Measurements from ENCODE around the gene IMPDH1.

DNA sequence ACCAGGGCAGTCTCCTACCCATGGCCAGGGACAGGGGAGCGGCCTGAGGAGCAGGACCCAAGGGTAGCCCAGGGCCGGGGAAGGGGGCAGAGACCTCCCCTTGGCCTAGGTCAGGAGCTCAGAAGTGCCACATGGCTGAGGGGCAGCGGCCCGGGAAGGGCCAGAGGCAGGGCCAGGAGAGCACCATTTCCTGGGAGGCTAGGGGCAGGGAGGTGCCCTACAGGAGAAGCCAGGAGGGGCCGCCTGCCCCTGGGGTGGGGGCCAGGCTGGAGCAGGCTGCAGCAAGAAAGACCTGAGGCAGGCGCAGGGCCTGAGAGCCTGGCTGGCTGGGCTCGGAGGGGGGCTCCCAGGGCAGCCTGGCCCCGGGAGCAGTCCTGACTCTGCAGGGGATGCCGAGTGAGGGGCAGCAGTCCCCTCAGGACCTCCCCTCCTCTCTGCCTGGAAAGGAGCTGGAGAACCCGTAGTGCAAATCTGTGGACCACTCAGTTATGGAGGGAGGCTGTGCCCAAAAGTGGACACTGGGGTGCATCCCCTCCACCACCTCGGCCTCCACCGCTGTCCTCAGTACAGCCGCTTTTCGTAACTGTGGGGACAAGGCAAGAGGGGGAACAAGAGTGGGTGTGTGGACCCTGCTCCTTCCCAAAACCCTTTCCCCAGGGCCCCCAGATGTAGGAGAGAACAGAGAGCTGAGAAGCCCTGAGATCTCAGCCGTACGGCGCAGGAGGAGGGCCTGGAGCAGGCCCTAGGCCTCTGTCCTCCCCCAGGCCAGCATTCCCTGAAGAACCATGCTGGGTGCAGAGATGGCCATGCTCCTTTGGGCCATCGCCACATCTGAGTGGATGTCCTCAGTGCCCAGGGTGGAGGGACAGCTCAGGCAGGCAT, 17.1 kb downstream of the IMPDH1 start:
- TF ChIP-seq POLR2A (IDR thresholded peaks at IDR 0.05) (no peak), CTCF (IDR thresholded peaks at IDR 0.05) (no peak)

All from ovary (tissue), 3 donors.